GM12878 (cell line): Measurements from ENCODE around the gene BTBD9.

ENCODE experiments used
- BRCA1 ChIP-seq: IDR thresholded peaks from 2 replicates; pipeline ENCODE4 v1.6.1; 2011; ENCODE audit warnings: low read depth, low read length, improper control_type of control experiment
- EZH2 ChIP-seq: IDR thresholded peaks from 2 replicates; pipeline ENCODE4 v1.6.1; 2012; ENCODE audit warnings: low read depth, mild to moderate bottlenecking, control low read depth, inconsistent platforms, low read length, borderline replicate concordance; ENCODE audit not compliant: control insufficient read depth
- TAF1 ChIP-seq: IDR thresholded peaks from 2 replicates; pipeline ENCODE4 v1.6.1; 2011; ENCODE audit warnings: mild to moderate bottlenecking, low read depth, low read length, borderline replicate concordance
- ZBED1 ChIP-seq: IDR thresholded peaks from 2 replicates; pipeline ENCODE4 v1.6.1; 2016; ENCODE audit warnings: borderline replicate concordance
- TF ChIP-seq, protein P1 (sequence below), 3 experiments: IDR thresholded peaks in 2 of 3; conservative IDR thresholded peaks in 1 of 3; 2 replicates each; pipeline ENCODE4 v1.5.1; 2011; ENCODE audit warnings: low read depth in 3 of 3, low read length in 3 of 3, mild to moderate bottlenecking in 3 of 3, control low read depth in 2 of 3, moderate library complexity in 2 of 3, inconsistent platforms in 1 of 3, mixed read lengths in 1 of 3; ENCODE audit not compliant: control insufficient read depth in 2 of 3, insufficient read depth in 1 of 3; ENCODE audit errors: extremely low read depth in 1 of 3

GRCh38 chr6:38220069-38220723 is 419.5 kb downstream of the BTBD9 start:
- TF ChIP-seq EZH2 (no peak), BRCA1 (no peak), ZBED1 (no peak), TAF1 (no peak)
- TF ChIP-seq, protein P1, sequence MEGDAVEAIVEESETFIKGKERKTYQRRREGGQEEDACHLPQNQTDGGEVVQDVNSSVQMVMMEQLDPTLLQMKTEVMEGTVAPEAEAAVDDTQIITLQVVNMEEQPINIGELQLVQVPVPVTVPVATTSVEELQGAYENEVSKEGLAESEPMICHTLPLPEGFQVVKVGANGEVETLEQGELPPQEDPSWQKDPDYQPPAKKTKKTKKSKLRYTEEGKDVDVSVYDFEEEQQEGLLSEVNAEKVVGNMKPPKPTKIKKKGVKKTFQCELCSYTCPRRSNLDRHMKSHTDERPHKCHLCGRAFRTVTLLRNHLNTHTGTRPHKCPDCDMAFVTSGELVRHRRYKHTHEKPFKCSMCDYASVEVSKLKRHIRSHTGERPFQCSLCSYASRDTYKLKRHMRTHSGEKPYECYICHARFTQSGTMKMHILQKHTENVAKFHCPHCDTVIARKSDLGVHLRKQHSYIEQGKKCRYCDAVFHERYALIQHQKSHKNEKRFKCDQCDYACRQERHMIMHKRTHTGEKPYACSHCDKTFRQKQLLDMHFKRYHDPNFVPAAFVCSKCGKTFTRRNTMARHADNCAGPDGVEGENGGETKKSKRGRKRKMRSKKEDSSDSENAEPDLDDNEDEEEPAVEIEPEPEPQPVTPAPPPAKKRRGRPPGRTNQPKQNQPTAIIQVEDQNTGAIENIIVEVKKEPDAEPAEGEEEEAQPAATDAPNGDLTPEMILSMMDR (IDR thresholded peaks at IDR 0.05 in 2 of 3, conservative IDR thresholded peaks at IDR 0.05 in 1 of 3; ENCODE audit: control insufficient read depth in 2 of 3, extremely low read depth in 1 of 3, insufficient read depth in 1 of 3, low read depth in 3 of 3, low read length in 3 of 3) = no peak
